Measurements from ENCODE around the gene PRKCSH. TPM values are rescaled to one million over a fixed set of nuclear protein-coding genes. Genes with fewer than 3 reads are reported as not detected.

The PRKCSH gene
- total and polyA plus RNA-seq, 2 donors (not counting 1 experiment from before 2014, with no cell fraction given) = 259 to 402 TPM

GRCh38 chr19:11414544-11414943 is 20.9 kb upstream of the PRKCSH start:
- ATAC-seq (ENCODE audit: low read depth) (no peak), DNase-seq (no peak)
- POLR2A ChIA-PET = no interaction called here
- Mint-ChIP-seq H3K27me3 (peaks cover 8% of the 10 kb centered on the region), H3K4me1 (peaks cover 13% of the 10 kb centered on the region), H3K27ac (no peak overlapping the region), H3K4me3 (no peak overlapping the region), H3K9me3 (ENCODE audit: insufficient read depth) (no peaks in the 10 kb centered on the region)
- intact Hi-C loops (cut with micrococcal nuclease) = no loop called here
- H3K4me2 ChIP-seq (replicated peaks; ENCODE audit: low read depth, low read length, poor library complexity, severe bottlenecking) = no peak overlapping the region
- no peaks in the 10 kb centered on the region for H3K79me2 ChIP-seq (ENCODE audit: control insufficient read depth, insufficient read depth, low read length)
- no peaks in the 10 kb centered on the region for H3K36me3 ChIP-seq (replicated peaks in 1 of 2; ENCODE audit: control extremely low read depth in 1 of 2, control insufficient read depth in 1 of 2, extremely low read depth in 1 of 2, insufficient read depth in 2 of 2, low read length in 1 of 2)
- H3K27ac ChIP-seq (ENCODE audit: low read length in 2 of 2) = no peak overlapping the region
- no peaks in the 10 kb centered on the region for H3K9me3 ChIP-seq (ENCODE audit: control extremely low read depth in 1 of 3, control insufficient read depth in 2 of 3, insufficient read depth in 1 of 3, low read length in 2 of 3)
- CTCF ChIA-PET = no interaction called here
- H3K9ac ChIP-seq (ENCODE audit: low read length) = no peak overlapping the region
- TF ChIP-seq EZH2 (IDR thresholded peaks at IDR 0.05; ENCODE audit: borderline replicate concordance, insufficient read depth, low read depth, low read length, poor library complexity, severe bottlenecking) = no peak
- TF ChIP-seq, protein P1, sequence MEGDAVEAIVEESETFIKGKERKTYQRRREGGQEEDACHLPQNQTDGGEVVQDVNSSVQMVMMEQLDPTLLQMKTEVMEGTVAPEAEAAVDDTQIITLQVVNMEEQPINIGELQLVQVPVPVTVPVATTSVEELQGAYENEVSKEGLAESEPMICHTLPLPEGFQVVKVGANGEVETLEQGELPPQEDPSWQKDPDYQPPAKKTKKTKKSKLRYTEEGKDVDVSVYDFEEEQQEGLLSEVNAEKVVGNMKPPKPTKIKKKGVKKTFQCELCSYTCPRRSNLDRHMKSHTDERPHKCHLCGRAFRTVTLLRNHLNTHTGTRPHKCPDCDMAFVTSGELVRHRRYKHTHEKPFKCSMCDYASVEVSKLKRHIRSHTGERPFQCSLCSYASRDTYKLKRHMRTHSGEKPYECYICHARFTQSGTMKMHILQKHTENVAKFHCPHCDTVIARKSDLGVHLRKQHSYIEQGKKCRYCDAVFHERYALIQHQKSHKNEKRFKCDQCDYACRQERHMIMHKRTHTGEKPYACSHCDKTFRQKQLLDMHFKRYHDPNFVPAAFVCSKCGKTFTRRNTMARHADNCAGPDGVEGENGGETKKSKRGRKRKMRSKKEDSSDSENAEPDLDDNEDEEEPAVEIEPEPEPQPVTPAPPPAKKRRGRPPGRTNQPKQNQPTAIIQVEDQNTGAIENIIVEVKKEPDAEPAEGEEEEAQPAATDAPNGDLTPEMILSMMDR (IDR thresholded peaks at IDR 0.05) = no peak
- peaks cover 0 to 18% (median 8%) of the 10 kb centered on the region in 4 experiments for H3K27me3 ChIP-seq (replicated peaks in 1 of 4; ENCODE audit: control extremely low read depth in 1 of 4, control insufficient read depth in 3 of 4, insufficient read depth in 4 of 4, low read length in 3 of 4)
- H4K20me1 ChIP-seq (ENCODE audit: control insufficient read depth, insufficient read depth, low read length, poor library complexity, severe bottlenecking) = no peaks in the 10 kb centered on the region
- peaks cover 12 to 15% of the 10 kb centered on the region in 2 donors for H3K4me1 ChIP-seq (ENCODE audit: control insufficient read depth in 2 of 2, insufficient read depth in 2 of 2, low read length in 2 of 2)
- no peak overlapping the region for H2AFZ ChIP-seq (ENCODE audit: insufficient read depth, low read depth, low read length, poor library complexity, severe bottlenecking)
- no peak overlapping the region for H3K4me3 ChIP-seq (ENCODE audit: control extremely low read depth in 1 of 5, extremely low read depth in 1 of 5, insufficient read depth in 1 of 5, low read depth in 2 of 5, low read length in 4 of 5)
- 100% methylated on average over 2 of the region's 2 CpGs for WGBS (ENCODE audit: insufficient coverage)

- intact Hi-C loops (cut with micrococcal nuclease) = no loop called here
- no peaks in the 10 kb centered on the region for H3K9me3 Mint-ChIP-seq (ENCODE audit: insufficient read depth)
- no peak overlapping the region for H3K4me2 ChIP-seq (replicated peaks; ENCODE audit: low read depth, low read length, poor library complexity, severe bottlenecking)
- H3K4me1 ChIP-seq (ENCODE audit: control insufficient read depth in 2 of 2, insufficient read depth in 2 of 2, low read length in 2 of 2) = peaks cover 31 to 34% of the 10 kb centered on the region in 2 donors
- 99% methylated on average over 9 of the region's 17 CpGs for WGBS (ENCODE audit: insufficient coverage)
- peaks cover 0 to 18% (median 0%) of the 10 kb centered on the region in 3 donors for H3K9me3 ChIP-seq (ENCODE audit: control extremely low read depth in 1 of 3, control insufficient read depth in 2 of 3, insufficient read depth in 1 of 3, low read length in 2 of 3)
- no peak overlapping the region for H3K4me3 Mint-ChIP-seq
- H4K20me1 ChIP-seq (ENCODE audit: control insufficient read depth, insufficient read depth, low read length, poor library complexity, severe bottlenecking) = no peaks in the 10 kb centered on the region
- H3K27me3 ChIP-seq (replicated peaks in 1 of 4; ENCODE audit: control extremely low read depth in 1 of 4, control insufficient read depth in 3 of 4, insufficient read depth in 4 of 4, low read length in 3 of 4) = peaks cover 0 to 34% (median 16%) of the 10 kb centered on the region in 4 experiments
- H3K36me3 ChIP-seq (replicated peaks in 1 of 2; ENCODE audit: control extremely low read depth in 1 of 2, control insufficient read depth in 1 of 2, extremely low read depth in 1 of 2, insufficient read depth in 2 of 2, low read length in 1 of 2) = no peaks in the 10 kb centered on the region
- no peak overlapping the region for H3K27ac ChIP-seq (ENCODE audit: low read length in 2 of 2)
- peaks cover 14% of the 10 kb centered on the region for H3K27me3 Mint-ChIP-seq
- ATAC-seq (ENCODE audit: low read depth) = no peak
- POLR2A ChIA-PET = interaction anchor here (0.7 kb wide), 1 partner anchor 13 kb away, joined by 4 read pairs; no protein-coding TSS in a partner anchor
- no peak for TF ChIP-seq EZH2 (IDR thresholded peaks at IDR 0.05; ENCODE audit: borderline replicate concordance, insufficient read depth, low read depth, low read length, poor library complexity, severe bottlenecking)
- TF ChIP-seq, protein P1 (IDR thresholded peaks at IDR 0.05) = no peak
- H3K4me3 ChIP-seq (ENCODE audit: control extremely low read depth in 1 of 5, extremely low read depth in 1 of 5, insufficient read depth in 1 of 5, low read depth in 2 of 5, low read length in 4 of 5) = no peak overlapping the region
- H3K9ac ChIP-seq (ENCODE audit: low read length) = no peak overlapping the region
- no peak overlapping the region for H3K27ac Mint-ChIP-seq
- CTCF ChIA-PET = interaction anchor here (0.7 kb wide), 2 partner anchors 14 to 19 kb away, joined by 3 read pairs; partner anchors contain the start of genes ODAD3 and PRKCSH
- H3K79me2 ChIP-seq (ENCODE audit: control insufficient read depth, insufficient read depth, low read length) = no peaks in the 10 kb centered on the region
- no peak overlapping the region for H2AFZ ChIP-seq (ENCODE audit: insufficient read depth, low read depth, low read length, poor library complexity, severe bottlenecking)
- DNase-seq = no peak
- H3K4me1 Mint-ChIP-seq = peaks cover 27% of the 10 kb centered on the region
Observed at GRCh38 chr19:11416346-11417052, 18.9 kb upstream of the PRKCSH start.
